ENCODE data around the gene YIPF4.

The YIPF4 gene

GRCh38 chr2:32248299-32248698 is 29.4 kb upstream of the YIPF4 start:
- TF ChIP-seq CTCF (IDR thresholded peaks at IDR 0.05), result no peak
- Histone ChIP-seq H3K27ac (no peak overlapping the region), H3K4me3 (ENCODE audit: low read depth, low read length) (no peak overlapping the region), H3K4me2 (ENCODE audit: low read length) (no peak overlapping the region), H3K9ac (no peak overlapping the region), H3K4me1 (no peaks in the 10 kb centered on the region), H3K27me3 (ENCODE audit: control insufficient read depth, insufficient read depth, low read length) (no peaks in the 10 kb centered on the region), H3K36me3 (ENCODE audit: control insufficient read depth, insufficient read depth, low read length) (no peaks in the 10 kb centered on the region), H2AFZ (no peak overlapping the region), H3K79me2 (no peaks in the 10 kb centered on the region), H3K9me3 (ENCODE audit: control insufficient read depth, low read length) (no peaks in the 10 kb centered on the region)

GRCh38 chr2:32249731-32250236 is 27.9 kb upstream of the YIPF4 start:
- no peak overlapping the region for H2AFZ ChIP-seq
- no peak overlapping the region for H3K27ac ChIP-seq
- no peaks in the 10 kb centered on the region for H3K4me1 ChIP-seq
- H3K4me2 ChIP-seq (ENCODE audit: low read length), result no peak overlapping the region
- no peaks in the 10 kb centered on the region for H3K36me3 ChIP-seq (ENCODE audit: control insufficient read depth, insufficient read depth, low read length)
- H3K4me3 ChIP-seq (ENCODE audit: low read depth, low read length), result no peak overlapping the region
- H3K79me2 ChIP-seq, result no peaks in the 10 kb centered on the region
- no peak for TF ChIP-seq CTCF (IDR thresholded peaks at IDR 0.05)
- H3K27me3 ChIP-seq (ENCODE audit: control insufficient read depth, insufficient read depth, low read length), result no peaks in the 10 kb centered on the region
- no peak overlapping the region for H3K9ac ChIP-seq
- H3K9me3 ChIP-seq (ENCODE audit: control insufficient read depth, low read length), result no peaks in the 10 kb centered on the region

- no peak overlapping the region for H3K4me3 ChIP-seq (ENCODE audit: low read depth, low read length)
- TF ChIP-seq CTCF (IDR thresholded peaks at IDR 0.05), result no peak
- H3K79me2 ChIP-seq, result no peaks in the 10 kb centered on the region
- no peak overlapping the region for H3K9ac ChIP-seq
- H3K4me2 ChIP-seq (ENCODE audit: low read length), result no peak overlapping the region
- no peaks in the 10 kb centered on the region for H3K27me3 ChIP-seq (ENCODE audit: control insufficient read depth, insufficient read depth, low read length)
- no peak overlapping the region for H2AFZ ChIP-seq
- no peaks in the 10 kb centered on the region for H3K36me3 ChIP-seq (ENCODE audit: control insufficient read depth, insufficient read depth, low read length)
- no peaks in the 10 kb centered on the region for H3K9me3 ChIP-seq (ENCODE audit: control insufficient read depth, low read length)
- H3K4me1 ChIP-seq, result no peaks in the 10 kb centered on the region
- H3K27ac ChIP-seq, result no peak overlapping the region
Measured at GRCh38 chr2:32250290-32250689, 27.4 kb upstream of the YIPF4 start.

- no peak overlapping the region for H3K4me3 ChIP-seq (ENCODE audit: low read depth, low read length)
- no peaks in the 10 kb centered on the region for H3K9me3 ChIP-seq (ENCODE audit: control insufficient read depth, low read length)
- H2AFZ ChIP-seq, result no peak overlapping the region
- no peaks in the 10 kb centered on the region for H3K79me2 ChIP-seq
- no peak overlapping the region for H3K4me2 ChIP-seq (ENCODE audit: low read length)
- no peak overlapping the region for H3K27ac ChIP-seq
- no peaks in the 10 kb centered on the region for H3K27me3 ChIP-seq (ENCODE audit: control insufficient read depth, insufficient read depth, low read length)
- H3K36me3 ChIP-seq (ENCODE audit: control insufficient read depth, insufficient read depth, low read length), result no peaks in the 10 kb centered on the region
- TF ChIP-seq CTCF (IDR thresholded peaks at IDR 0.05), result no peak
- no peak overlapping the region for H3K9ac ChIP-seq
- H3K4me1 ChIP-seq, result no peaks in the 10 kb centered on the region
Measured at GRCh38 chr2:32258242-32258641, 19.5 kb upstream of the YIPF4 start.

- H3K9ac ChIP-seq, result no peak overlapping the region
- no peaks in the 10 kb centered on the region for H3K36me3 ChIP-seq (ENCODE audit: control insufficient read depth, insufficient read depth, low read length)
Measured at GRCh38 chr2:32260376-32260775, 17.3 kb upstream of the YIPF4 start.

More at GRCh38 chr2:32260376-32260775, 17.3 kb upstream of the YIPF4 start:
- no peaks in the 10 kb centered on the region for H3K79me2 ChIP-seq
- H3K9me3 ChIP-seq (ENCODE audit: control insufficient read depth, low read length), result no peaks in the 10 kb centered on the region
- H3K4me1 ChIP-seq, result no peaks in the 10 kb centered on the region
- H3K4me2 ChIP-seq (ENCODE audit: low read length), result no peak overlapping the region
- no peak overlapping the region for H2AFZ ChIP-seq
- H3K27me3 ChIP-seq (ENCODE audit: control insufficient read depth, insufficient read depth, low read length), result no peaks in the 10 kb centered on the region
- no peak overlapping the region for H3K27ac ChIP-seq
- H3K4me3 ChIP-seq (ENCODE audit: low read depth, low read length), result no peak overlapping the region
- no peak for TF ChIP-seq CTCF (IDR thresholded peaks at IDR 0.05)

Measured in parathyroid adenoma (tissue), 2 donors.